HepG2 (cell line): ENCODE measurements around the gene NUCB1. TPM values are rescaled to one million over a fixed set of nuclear protein-coding genes. Genes with fewer than 3 reads are reported as not detected.
A peak's percentile ranks its signal among the peaks of the same experiment; 100 is the strongest.

Experiments
- ADNP ChIP-seq: sonication (generic); formaldehyde crosslinking; IDR thresholded peaks from 2 replicates; pipeline ENCODE4 v1.4.0; 2020; ENCODE audit warnings: missing genetic modification reagents
- CHD4 ChIP-seq: fragments of 200-600 bp; sonication (generic); IDR thresholded peaks from 2 replicates; pipeline ENCODE4 v1.7.0; 2017; ENCODE audit warnings: mild to moderate bottlenecking, low read length, borderline replicate concordance
- FOXC1 ChIP-seq: sonication (generic); formaldehyde crosslinking; IDR thresholded peaks from 2 replicates; pipeline ENCODE4 v1.8.0; 2022; ENCODE audit warnings: mild to moderate bottlenecking, missing genetic modification reagents, borderline replicate concordance
- FOXO4 ChIP-seq: sonication (generic); formaldehyde crosslinking; conservative IDR thresholded peaks from 2 replicates; pipeline ENCODE4 v1.8.1; 2023; ENCODE audit warnings: missing genetic modification reagents
- GFI1 ChIP-seq: sonication (generic); formaldehyde crosslinking; IDR thresholded peaks from 2 replicates; pipeline ENCODE4 v1.5.0; 2020; ENCODE audit warnings: missing genetic modification reagents, mild to moderate bottlenecking, borderline replicate concordance
- HNF4A ChIP-seq: sonication (generic); formaldehyde crosslinking; IDR thresholded peaks from 2 replicates; pipeline ENCODE4 v1.4.0; 2020; ENCODE audit warnings: missing genetic modification reagents
- LCORL ChIP-seq, 2 experiments: fragments of 450-650 bp in 1 of 2; sonication (generic) in 1 of 2; formaldehyde crosslinking in 1 of 2; IDR thresholded peaks; 2 replicates each; pipeline versions ENCODE4 v1.5.0 to v1.6.1; 2017 to 2020; ENCODE audit warnings: antibody characterized with exemption in 1 of 2, missing genetic modification reagents in 1 of 2
- MAFK ChIP-seq, 2 experiments: IDR thresholded peaks in 1 of 2; conservative IDR thresholded peaks in 1 of 2; 2 replicates each; pipeline ENCODE4 v1.6.1; 2011; ENCODE audit warnings: improper control_type of control experiment in 2 of 2, low read length in 2 of 2
- MTERF4 ChIP-seq: sonication (generic); formaldehyde crosslinking; IDR thresholded peaks from 2 replicates; pipeline ENCODE4 v1.8.0; 2023; ENCODE audit warnings: mild to moderate bottlenecking, missing genetic modification reagents
- NAIF1 ChIP-seq: sonication (generic); formaldehyde crosslinking; IDR thresholded peaks from 2 replicates; pipeline ENCODE4 v1.5.0; 2020; ENCODE audit warnings: mild to moderate bottlenecking, missing genetic modification reagents, borderline replicate concordance
- SNAI1 ChIP-seq: sonication (generic); formaldehyde crosslinking; IDR thresholded peaks from 2 replicates; pipeline ENCODE4 v1.5.0; 2020; ENCODE audit warnings: mild to moderate bottlenecking, missing genetic modification reagents, borderline replicate concordance
- ZMYM2 ChIP-seq: sonication (generic); formaldehyde crosslinking; IDR thresholded peaks from 2 replicates; pipeline ENCODE4 v1.8.0; 2022; ENCODE audit warnings: mild to moderate bottlenecking, missing genetic modification reagents
- ZMYM3 ChIP-seq: sonication (generic); formaldehyde crosslinking; IDR thresholded peaks from 2 replicates; pipeline ENCODE4 v1.5.1; 2020; ENCODE audit warnings: mild to moderate bottlenecking, missing genetic modification reagents
- ZMYM4 ChIP-seq: sonication (generic); formaldehyde crosslinking; IDR thresholded peaks from 2 replicates; pipeline ENCODE4 v1.8.1; 2023; ENCODE audit warnings: mild to moderate bottlenecking, missing genetic modification reagents
- ZNF121 ChIP-seq: sonication (generic); formaldehyde crosslinking; IDR thresholded peaks from 2 replicates; pipeline ENCODE4 v1.5.0; 2020; ENCODE audit warnings: mild to moderate bottlenecking, missing genetic modification reagents
- ZNF414 ChIP-seq: sonication (generic); formaldehyde crosslinking; IDR thresholded peaks from 2 replicates; pipeline ENCODE4 v1.5.0; 2020; ENCODE audit warnings: missing genetic modification reagents
- ZNF615 ChIP-seq: sonication (generic); formaldehyde crosslinking; IDR thresholded peaks from 2 replicates; pipeline ENCODE4 v1.5.0; 2020; ENCODE audit warnings: mild to moderate bottlenecking, missing genetic modification reagents, borderline replicate concordance
- polyA plus RNA-seq, 8 experiments: library from polyadenylated mRNA; depleted of rRNA in 3 of 8; stranded (reverse) in 7 of 8; unstranded in 1 of 8; fragments of >200 nt; fragmentation: Illumina TruSeq in 4 of 8; extraction: Trizol in 4 of 8; gene quantifications; 2 replicates each; pipeline versions ENCODE4 v1.2.1 to v1.2.3, GENCODE V29; 2011 to 2016; ENCODE audit warnings: low read depth in 4 of 8, missing spikeins in 1 of 8, mixed read lengths in 1 of 8; ENCODE audit not compliant: insufficient read depth in 1 of 8
- total RNA-seq, 5 experiments: library from RNA; depleted of rRNA; stranded (reverse); fragments of >200 nt; fragmentation: Illumina TruSeq; extraction: Trizol; gene quantifications; 2 replicates each; pipeline ENCODE4 v1.2.3, GENCODE V29; 2016; ENCODE audit warnings: low read depth in 1 of 5
- TF ChIP-seq, protein P1 (sequence below): sonication (generic); formaldehyde crosslinking; conservative IDR thresholded peaks from 2 replicates; pipeline ENCODE4 v1.4.0; 2020; ENCODE audit warnings: missing genetic modification reagents
- TF ChIP-seq, protein P2 (sequence below): IDR thresholded peaks from 2 replicates; pipeline ENCODE4 v1.6.1; 2016; ENCODE audit warnings: low read depth, control low read depth
- TF ChIP-seq, protein P3 (sequence below): sonication (generic); formaldehyde crosslinking; IDR thresholded peaks from 2 replicates; pipeline ENCODE4 v1.4.0; 2020; ENCODE audit warnings: missing genetic modification reagents, low read depth, mild to moderate bottlenecking, borderline replicate concordance

NUCB1 gene
- total and polyA plus RNA-seq, 2 of the 13 experiments (the other 11 are each of a cell fraction or from before 2014, with no cell fraction given), result 82.3 to 106 TPM

DNA sequence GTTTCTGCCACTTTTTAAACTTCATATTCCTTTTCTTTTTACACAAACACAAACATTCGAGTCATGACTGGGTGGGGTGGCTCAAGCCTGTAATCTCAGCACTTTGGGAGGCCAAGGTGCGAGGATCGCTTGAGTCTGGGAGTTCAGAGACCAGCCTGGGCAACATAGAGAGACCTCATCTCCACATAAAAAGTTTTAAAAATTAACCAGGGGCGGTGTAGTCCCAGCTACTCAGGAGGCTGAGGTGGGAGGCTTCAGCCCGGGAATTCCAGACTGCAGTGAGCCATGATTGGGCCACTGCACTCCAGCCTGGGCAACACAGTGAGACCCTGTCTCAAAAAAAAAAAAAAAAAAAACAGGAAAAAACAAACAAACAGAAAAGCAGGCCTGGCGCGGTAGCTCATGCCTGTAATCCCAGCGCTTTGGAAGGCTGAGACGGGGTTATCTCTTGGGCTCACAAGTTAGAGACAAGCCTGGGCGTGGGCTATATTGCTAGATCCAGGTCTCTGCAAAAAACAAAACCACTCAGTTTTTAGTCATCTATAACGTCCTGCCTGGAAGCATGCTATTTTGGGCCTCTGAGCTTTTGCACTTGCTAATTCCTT is 54.0 kb downstream of the NUCB1 start (continued):
- TF ChIP-seq, protein P1, sequence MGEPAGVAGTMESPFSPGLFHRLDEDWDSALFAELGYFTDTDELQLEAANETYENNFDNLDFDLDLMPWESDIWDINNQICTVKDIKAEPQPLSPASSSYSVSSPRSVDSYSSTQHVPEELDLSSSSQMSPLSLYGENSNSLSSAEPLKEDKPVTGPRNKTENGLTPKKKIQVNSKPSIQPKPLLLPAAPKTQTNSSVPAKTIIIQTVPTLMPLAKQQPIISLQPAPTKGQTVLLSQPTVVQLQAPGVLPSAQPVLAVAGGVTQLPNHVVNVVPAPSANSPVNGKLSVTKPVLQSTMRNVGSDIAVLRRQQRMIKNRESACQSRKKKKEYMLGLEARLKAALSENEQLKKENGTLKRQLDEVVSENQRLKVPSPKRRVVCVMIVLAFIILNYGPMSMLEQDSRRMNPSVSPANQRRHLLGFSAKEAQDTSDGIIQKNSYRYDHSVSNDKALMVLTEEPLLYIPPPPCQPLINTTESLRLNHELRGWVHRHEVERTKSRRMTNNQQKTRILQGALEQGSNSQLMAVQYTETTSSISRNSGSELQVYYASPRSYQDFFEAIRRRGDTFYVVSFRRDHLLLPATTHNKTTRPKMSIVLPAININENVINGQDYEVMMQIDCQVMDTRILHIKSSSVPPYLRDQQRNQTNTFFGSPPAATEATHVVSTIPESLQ, result no peak
- TF ChIP-seq NAIF1 (CRISPR knock-in tag), result peak; percentile 64; the same call in 1 of the 2 replicates
- TF ChIP-seq, protein P2, sequence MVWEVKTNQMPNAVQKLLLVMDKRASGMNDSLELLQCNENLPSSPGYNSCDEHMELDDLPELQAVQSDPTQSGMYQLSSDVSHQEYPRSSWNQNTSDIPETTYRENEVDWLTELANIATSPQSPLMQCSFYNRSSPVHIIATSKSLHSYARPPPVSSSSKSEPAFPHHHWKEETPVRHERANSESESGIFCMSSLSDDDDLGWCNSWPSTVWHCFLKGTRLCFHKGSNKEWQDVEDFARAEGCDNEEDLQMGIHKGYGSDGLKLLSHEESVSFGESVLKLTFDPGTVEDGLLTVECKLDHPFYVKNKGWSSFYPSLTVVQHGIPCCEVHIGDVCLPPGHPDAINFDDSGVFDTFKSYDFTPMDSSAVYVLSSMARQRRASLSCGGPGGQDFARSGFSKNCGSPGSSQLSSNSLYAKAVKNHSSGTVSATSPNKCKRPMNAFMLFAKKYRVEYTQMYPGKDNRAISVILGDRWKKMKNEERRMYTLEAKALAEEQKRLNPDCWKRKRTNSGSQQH (CRISPR knock-in tag), result no peak
- TF ChIP-seq MTERF4, result no peak
- TF ChIP-seq LCORL (IDR thresholded peaks at IDR 0.05), result no peak
- peak; percentile 36; the same call in 1 of the 2 replicates for TF ChIP-seq LCORL (CRISPR knock-in tag; IDR thresholded peaks at IDR 0.05)
- peak; percentile 7; the same call in 1 of the 2 replicates for TF ChIP-seq ZMYM4 (CRISPR knock-in tag)
- 0 out of 2 replicates have a peak, but pooled peaks have one; percentile 3 for TF ChIP-seq FOXC1 (CRISPR knock-in tag)
- 0 out of 2 replicates have a peak, but pooled peaks have one; percentile 18 for TF ChIP-seq FOXO4 (CRISPR knock-in tag)
- TF ChIP-seq ZMYM3 (CRISPR knock-in tag), result peak; percentile 79
- no peak for TF ChIP-seq ZNF615 (CRISPR knock-in tag)
- TF ChIP-seq, protein P3, sequence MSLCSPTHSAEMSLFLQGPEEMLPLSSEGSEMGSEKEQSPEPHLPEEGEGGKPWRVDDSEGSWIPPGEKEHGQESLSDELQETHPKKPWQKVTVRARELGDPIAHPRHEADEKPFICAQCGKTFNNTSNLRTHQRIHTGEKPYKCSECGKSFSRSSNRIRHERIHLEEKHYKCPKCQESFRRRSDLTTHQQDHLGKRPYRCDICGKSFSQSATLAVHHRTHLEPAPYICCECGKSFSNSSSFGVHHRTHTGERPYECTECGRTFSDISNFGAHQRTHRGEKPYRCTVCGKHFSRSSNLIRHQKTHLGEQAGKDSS, result no peak
- 0 out of 2 replicates have a peak, but pooled peaks have one; percentile 42 for TF ChIP-seq ZNF414 (CRISPR knock-in tag)
- TF ChIP-seq ZMYM2 (CRISPR knock-in tag), result 0 out of 2 replicates have a peak, but pooled peaks have one; percentile 19
- TF ChIP-seq ADNP (CRISPR knock-in tag), result peak; percentile 68; the same call in 1 of the 2 replicates
- peak; percentile 60; the same call in 1 of the 2 replicates for TF ChIP-seq CHD4
- TF ChIP-seq SNAI1 (CRISPR knock-in tag), result peak; percentile 7; the same call in 1 of the 2 replicates
- peak; percentile 51; the same call in 1 of the 2 replicates for TF ChIP-seq GFI1 (CRISPR knock-in tag)
- TF ChIP-seq ZNF121 (CRISPR knock-in tag), result peak; percentile 99
- TF ChIP-seq MAFK (conservative IDR thresholded peaks at IDR 0.05 in 1 of 2, IDR thresholded peaks at IDR 0.05 in 1 of 2; ENCODE audit: low read length in 2 of 2), result no peak
- TF ChIP-seq HNF4A (CRISPR knock-in tag), result 0 out of 2 replicates have a peak, but pooled peaks have one; percentile 18
